HEK293 (cell line): ENCODE measurements around the gene ABCB4.

Experiments
- CTCF ChIA-PET: fragments of 350-600 bp; formaldehyde crosslinking; extraction: SDS; loops from one replicate; lab custom pipeline; 2021; ENCODE audit warnings: antibody characterized with exemption; lab: Yijun Ruan, JAX
- POLR2A ChIA-PET: fragments of 300-600 bp; formaldehyde crosslinking; extraction: SDS; loops from one replicate; lab custom pipeline; 2020; ENCODE audit warnings: antibody characterized with exemption, inconsistent platforms; lab: Yijun Ruan, JAX
- H3K27ac ChIP-seq: fragments of 200-500 bp; sonication (Bioruptor generic); 2 replicates; pipeline ENCODE4 v1.5.1; 2014; ENCODE audit warnings: low read depth, low read length, control low read depth, inconsistent platforms; ENCODE audit errors: extremely low read depth
- H3K36me3 ChIP-seq, 2 experiments: fragments of 200-500 bp in 1 of 2; sonication (Bioruptor generic) in 1 of 2; 1 replicate in 1 of 2; 2 replicates in 1 of 2; pipeline ENCODE4 v1.5.1; 2014 to 2017; ENCODE audit warnings: inconsistent platforms in 2 of 2, low read length in 2 of 2; ENCODE audit not compliant: control insufficient read depth in 2 of 2, insufficient read depth in 1 of 2
- H3K4me1 ChIP-seq: fragments of 200-500 bp; sonication (Bioruptor generic); 2 replicates; pipeline ENCODE4 v1.5.1; 2014; ENCODE audit warnings: mild to moderate bottlenecking, low read length, inconsistent platforms; ENCODE audit not compliant: control insufficient read depth, insufficient read depth
- H3K4me3 ChIP-seq: 2 replicates; pipeline ENCODE4 v1.5.1; 2011; ENCODE audit warnings: low read depth, mild to moderate bottlenecking, control low read depth, low read length, moderate library complexity
- H3K9me3 ChIP-seq: fragments of 200-500 bp; sonication (Bioruptor generic); 2 replicates; pipeline ENCODE4 v1.5.1; 2014; ENCODE audit warnings: low read depth, low read length, inconsistent platforms; ENCODE audit not compliant: control insufficient read depth, insufficient read depth
- ELK4 ChIP-seq: IDR thresholded peaks from 2 replicates; pipeline ENCODE4 v1.6.1; 2011; ENCODE audit warnings: mild to moderate bottlenecking, low read depth, low read length, borderline replicate concordance
- HOXC10 ChIP-seq: sonication (generic); formaldehyde crosslinking; IDR thresholded peaks from 2 replicates; pipeline ENCODE4 v1.8.1; 2023; ENCODE audit warnings: mild to moderate bottlenecking, missing genetic modification reagents
- PRDM2 ChIP-seq: fragments of 450-650 bp; formaldehyde crosslinking; IDR thresholded peaks from 2 replicates; pipeline ENCODE4 v1.5.1; 2016; ENCODE audit warnings: missing biosample characterization, missing genetic modification characterization, borderline replicate concordance
- PRDM6 ChIP-seq: fragments of 450-650 bp; formaldehyde crosslinking; IDR thresholded peaks from 2 replicates; pipeline ENCODE4 v1.5.1; 2017; ENCODE audit warnings: missing biosample characterization, missing genetic modification characterization
- RBAK ChIP-seq: fragments of 450-650 bp; formaldehyde crosslinking; IDR thresholded peaks from 2 replicates; pipeline ENCODE4 v1.5.1; 2016; ENCODE audit warnings: missing biosample characterization, missing genetic modification characterization
- SP7 ChIP-seq: fragments of 450-650 bp; formaldehyde crosslinking; IDR thresholded peaks from 2 replicates; pipeline ENCODE4 v1.5.1; 2016; ENCODE audit warnings: missing biosample characterization, missing genetic modification characterization
- ZBTB17 ChIP-seq: fragments of 450-650 bp; formaldehyde crosslinking; IDR thresholded peaks from 2 replicates; pipeline ENCODE4 v1.5.1; 2016; ENCODE audit warnings: missing biosample characterization, missing genetic modification characterization
- ZBTB6 ChIP-seq: fragments of 450-650 bp; formaldehyde crosslinking; IDR thresholded peaks from 2 replicates; pipeline ENCODE4 v1.5.1; 2017; ENCODE audit warnings: missing biosample characterization, missing genetic modification characterization
- ZNF169 ChIP-seq: fragments of 450-650 bp; formaldehyde crosslinking; IDR thresholded peaks from 2 replicates; pipeline ENCODE4 v1.5.1; 2016; ENCODE audit warnings: missing biosample characterization, missing genetic modification characterization
- ZNF341 ChIP-seq: fragments of 450-650 bp; formaldehyde crosslinking; IDR thresholded peaks from 2 replicates; pipeline ENCODE4; 2016; ENCODE audit warnings: low read depth, missing biosample characterization, missing genetic modification characterization
- ZNF391 ChIP-seq: fragments of 450-650 bp; formaldehyde crosslinking; IDR thresholded peaks from 2 replicates; pipeline ENCODE4 v1.5.1; 2016; ENCODE audit warnings: low read depth, missing biosample characterization, missing genetic modification characterization, borderline replicate concordance
- ZNF398 ChIP-seq: fragments of 450-650 bp; formaldehyde crosslinking; IDR thresholded peaks from 2 replicates; pipeline ENCODE4 v1.5.1; 2017; ENCODE audit warnings: missing biosample characterization, missing genetic modification characterization
- ZNF704 ChIP-seq: fragments of 450-650 bp; formaldehyde crosslinking; IDR thresholded peaks from 2 replicates; pipeline ENCODE4 v1.5.1; 2016; ENCODE audit warnings: missing biosample characterization, missing genetic modification characterization

ABCB4 gene

GRCh38 chr7:87398446-87398845, 77.0 kb downstream of the ABCB4 start:
- no peaks in the 10 kb centered on the region for H3K4me1 ChIP-seq
- peak; percentile 75 for TF ChIP-seq SP7 (tag by site-specific recombination)
- TF ChIP-seq ZNF704 (tag by site-specific recombination) = no peak
- TF ChIP-seq, all 188 proteins: peak for 1
- Histone ChIP-seq H3K4me3 (no peak overlapping the region), H3K27ac (no peak overlapping the region), H3K36me3 (peaks cover 0 to 9% of the 10 kb centered on the region in 2 experiments; a peak in 1 of 3 replicates), H3K9me3 (no peaks in the 10 kb centered on the region)
- POLR2A ChIA-PET = interaction anchor here (1.0 kb wide), 1 partner anchor 37 kb away, joined by 3 read pairs; no protein-coding TSS in a partner anchor
- CTCF ChIA-PET = interaction anchor here (1.1 kb wide), 1 partner anchor 12 kb away, joined by 4 read pairs; no protein-coding TSS in a partner anchor

GRCh38 chr7:87395442-87396020, 79.9 kb downstream of the ABCB4 start:
- Histone ChIP-seq H3K9me3 (no peaks in the 10 kb centered on the region), H3K4me3 (no peak overlapping the region), H3K4me1 (no peaks in the 10 kb centered on the region), H3K36me3 (peaks cover 0 to 21% of the 10 kb centered on the region in 2 experiments; a peak in 2 of 3 replicates), H3K27ac (no peak overlapping the region)
- TF ChIP-seq ZNF169 (tag by site-specific recombination) = no peak
- TF ChIP-seq PRDM2 (tag by site-specific recombination) = no peak
- no peak for TF ChIP-seq ZNF341 (tag by site-specific recombination)
- no peak for TF ChIP-seq ZBTB17 (tag by site-specific recombination)
- no peak for TF ChIP-seq ZNF398 (tag by site-specific recombination)
- no peak for TF ChIP-seq RBAK (tag by site-specific recombination)
- TF ChIP-seq ZBTB6 (tag by site-specific recombination) = no peak
- no peak for TF ChIP-seq HOXC10 (CRISPR knock-in tag)
- TF ChIP-seq ZNF391 (tag by site-specific recombination) = no peak
- no peak for TF ChIP-seq ELK4
- no peak for TF ChIP-seq PRDM6
- ChIA-PET POLR2A (no interaction called here), CTCF (no interaction called here)
